Uterus (tissue), 4 donors: Measurements from ENCODE around the gene TFPI. TPM values are rescaled to one million over a fixed set of nuclear protein-coding genes. Genes with fewer than 3 reads are reported as not detected.
"Not testable (repeated sequence)": the region's sequence is repeated elsewhere in the genome, so short reads cannot be mapped to it uniquely, and the experiment has no call there.

Experiments
- DNase-seq, 2 donors: peaks; one replicate each; pipeline ENCODE4 v3.0.0-alpha.2; 2019 to 2020
- H3K27ac ChIP-seq, 2 donors: fragments of 200-600 bp; sonication (generic); 1 replicate in 1 of 2; 2 replicates in 1 of 2; pipeline ENCODE4 v1.5.1; 2016 to 2018
- H3K27me3 ChIP-seq, 2 donors: fragments of 200-600 bp; sonication (generic); one replicate each; pipeline ENCODE4 v1.5.1; 2018 to 2019; ENCODE audit warnings: control low read depth in 1 of 2
- H3K36me3 ChIP-seq, 2 donors: fragments of 200-600 bp; sonication (generic); one replicate each; pipeline ENCODE4 v1.5.1; 2019; ENCODE audit warnings: control low read depth in 1 of 2
- H3K4me1 ChIP-seq, 2 donors: fragments of 200-600 bp; sonication (generic); one replicate each; pipeline ENCODE4 v1.5.1; 2018 to 2019; ENCODE audit warnings: control low read depth in 1 of 2
- H3K4me3 ChIP-seq, 2 donors: fragments of 200-600 bp; sonication (generic); 1 replicate in 1 of 2; 2 replicates in 1 of 2; pipeline ENCODE4 v1.5.1; 2018 to 2019; ENCODE audit warnings: mild to moderate bottlenecking in 1 of 2
- H3K9me3 ChIP-seq, 2 donors: fragments of 200-600 bp; sonication (generic); one replicate each; pipeline ENCODE4 v1.5.1; 2019; ENCODE audit warnings: control low read depth in 1 of 2
- CTCF ChIP-seq, 4 experiments: fragments of 200-600 bp in 2 of 4; fragments of 450-650 bp in 2 of 4; sonication (generic) in 2 of 4; IDR thresholded peaks; one replicate each; pipeline ENCODE4 v1.5.1; 2016 to 2019; ENCODE audit warnings: antibody characterized with exemption in 4 of 4, mild to moderate bottlenecking in 2 of 4, moderate library complexity in 1 of 4
- POLR2A ChIP-seq, 2 donors: fragments of 450-650 bp; IDR thresholded peaks; one replicate each; pipeline ENCODE4 v1.6.1; 2016; ENCODE audit warnings: antibody characterized with exemption in 2 of 2, mild to moderate bottlenecking in 1 of 2, moderate library complexity in 1 of 2
- intact Hi-C: fragments of 100-400 bp; cut with DNase I; formaldehyde crosslinking; loops from one replicate; pipeline ENCODE4 v1.15.1; 2023; ENCODE audit warnings: low total_unique reads
- total RNA-seq, 4 donors: library from RNA; depleted of rRNA in 3 of 4; stranded (reverse); fragments of >200 nt in 3 of 4; gene quantifications; one replicate each; pipeline versions ENCODE4 v1.1.0 to v1.2.4, GENCODE V29; 2014 to 2023
- donor health status: DM: yes; HTN: yes; CAD: no.

Gene TFPI
- total RNA-seq, 4 donors from 2014 or later = 88.5 to 135 (median 99.2) TPM

GRCh38 chr2:187575751-187576067, 21.5 kb upstream of the TFPI start:
- H3K9me3 ChIP-seq = no peaks in the 10 kb centered on the region
- no peaks in the 10 kb centered on the region for H3K27me3 ChIP-seq
- TF ChIP-seq CTCF (IDR thresholded peaks at IDR 0.05) (no peak), POLR2A (IDR thresholded peaks at IDR 0.05) (no peak)
- DNase-seq = no peak
- H3K36me3 ChIP-seq = no peaks in the 10 kb centered on the region
- H3K4me3 ChIP-seq = no peak overlapping the region
- no peaks in the 10 kb centered on the region for H3K4me1 ChIP-seq
- intact Hi-C loops = no loop called here
- H3K27ac ChIP-seq = peak overlapping the region in 1 of 2 donors; percentile 57

GRCh38 chr2:187574969-187575750, 20.9 kb upstream of the TFPI start:
- H3K27ac ChIP-seq = peak overlapping the region; percentile 24 to 57
- no peak overlapping the region for H3K4me3 ChIP-seq
- DNase-seq = no peak
- no peaks in the 10 kb centered on the region for H3K4me1 ChIP-seq
- intact Hi-C loops = no loop called here
- no peak for TF ChIP-seq POLR2A (IDR thresholded peaks at IDR 0.05)
- no peak for TF ChIP-seq CTCF (IDR thresholded peaks at IDR 0.05)
- no peaks in the 10 kb centered on the region for H3K9me3 ChIP-seq
- H3K36me3 ChIP-seq = no peaks in the 10 kb centered on the region
- no peaks in the 10 kb centered on the region for H3K27me3 ChIP-seq

- intact Hi-C loops = no loop called here
- no peak for DNase-seq
- Histone ChIP-seq H3K4me1 (no peaks in the 10 kb centered on the region), H3K4me3 (no peak overlapping the region), H3K9me3 (no peaks in the 10 kb centered on the region), H3K27ac (no peak overlapping the region), H3K36me3 (no peaks in the 10 kb centered on the region), H3K27me3 (no peaks in the 10 kb centered on the region)
- TF ChIP-seq CTCF (IDR thresholded peaks at IDR 0.05) (no peak), POLR2A (IDR thresholded peaks at IDR 0.05) (no peak)
Measured at GRCh38 chr2:187573722-187574121, 19.5 kb upstream of the TFPI start.

- H3K27me3 ChIP-seq, DNase-seq, H3K4me3 ChIP-seq, H3K4me1 ChIP-seq, H3K9me3 ChIP-seq, intact Hi-C loops, H3K36me3 ChIP-seq, H3K27ac ChIP-seq: not testable (repeated sequence)
Measured at GRCh38 chr2:187571996-187572395, 17.8 kb upstream of the TFPI start.

GRCh38 chr2:187569571-187569970, 15.3 kb upstream of the TFPI start:
- intact Hi-C loops = no loop called here
- no peak for TF ChIP-seq CTCF (IDR thresholded peaks at IDR 0.05)
- no peak for TF ChIP-seq POLR2A (IDR thresholded peaks at IDR 0.05)

GRCh38 chr2:187569042-187569441, 14.8 kb upstream of the TFPI start:
- DNase-seq = no peak
- H3K4me3 ChIP-seq = no peak overlapping the region
- no peaks in the 10 kb centered on the region for H3K27me3 ChIP-seq
- no peaks in the 10 kb centered on the region for H3K36me3 ChIP-seq
- no peaks in the 10 kb centered on the region for H3K4me1 ChIP-seq
- H3K27ac ChIP-seq = no peak overlapping the region
- no peaks in the 10 kb centered on the region for H3K9me3 ChIP-seq
- intact Hi-C loops = no loop called here
- TF ChIP-seq POLR2A (IDR thresholded peaks at IDR 0.05) = no peak
- TF ChIP-seq CTCF (IDR thresholded peaks at IDR 0.05) = no peak

More at GRCh38 chr2:187569571-187569970, 15.3 kb upstream of the TFPI start:
- no peak for DNase-seq
- Histone ChIP-seq H3K4me3 (no peak overlapping the region), H3K27me3 (no peaks in the 10 kb centered on the region), H3K36me3 (no peaks in the 10 kb centered on the region), H3K27ac (no peak overlapping the region), H3K9me3 (no peaks in the 10 kb centered on the region), H3K4me1 (no peaks in the 10 kb centered on the region)
